Subcutaneous adipose tissue (tissue), 4 donors: ENCODE data around the gene NCKAP5. TPM values are rescaled to one million over a fixed set of nuclear protein-coding genes. Genes with fewer than 3 reads are reported as not detected.

Experiments
- CTCF ChIP-seq: fragments of 450-650 bp; IDR thresholded peaks from one replicate; pipeline ENCODE4 v1.5.1; 2016; ENCODE audit warnings: low read depth, mild to moderate bottlenecking, control low read depth, antibody characterized with exemption, moderate library complexity
- total RNA-seq, 4 donors: library from RNA; depleted of rRNA; stranded (reverse); fragments of >200 nt; gene quantifications; one replicate each; pipeline ENCODE4 v1.1.0, GENCODE V29; 2016

Gene NCKAP5
- total RNA-seq, 4 donors from 2014 or later, result 1.5 to 6.4 (median 3.8) TPM

- no peak for TF ChIP-seq CTCF
Measured at GRCh38 chr2:132654968-132655367, 913.3 kb downstream of the NCKAP5 start.

- TF ChIP-seq CTCF, result no peak
Measured at GRCh38 chr2:132654335-132654734, 913.9 kb downstream of the NCKAP5 start.

- TF ChIP-seq CTCF, result no peak
Measured at GRCh38 chr2:132652474-132652873, 915.8 kb downstream of the NCKAP5 start.

- no peak for TF ChIP-seq CTCF
Measured at GRCh38 chr2:132651115-132652045, 916.9 kb downstream of the NCKAP5 start.

GRCh38 chr2:132646540-132647108 is 921.6 kb downstream of the NCKAP5 start:
- TF ChIP-seq CTCF, result no peak

GRCh38 chr2:132645722-132646539 is 922.3 kb downstream of the NCKAP5 start:
- no peak for TF ChIP-seq CTCF

- no peak for TF ChIP-seq CTCF
Measured at GRCh38 chr2:132645176-132645575, 923.1 kb downstream of the NCKAP5 start.
